HG03439 (cell line): ENCODE measurements around the gene NPAS3.

Experiments used
- ATAC-seq: cut with Tn5 transposase; IDR thresholded peaks from one replicate; pipeline ENCODE4 v1.9.1; 2021; ENCODE audit warnings: mild to moderate bottlenecking, moderate library complexity; ENCODE audit not compliant: unreplicated experiment

The NPAS3 gene

GRCh38 chr14:32940066-32940651 is 1.5 kb downstream of the NPAS3 start:
- no peak for ATAC-seq

- ATAC-seq, result no peak
Measured at GRCh38 chr14:32940711-32941667, 2.3 kb downstream of the NPAS3 start.

- ATAC-seq, result no peak
Measured at GRCh38 chr14:32941668-32942065, 3.0 kb downstream of the NPAS3 start.

- no peak for ATAC-seq
Measured at GRCh38 chr14:32947081-32947480, 8.4 kb downstream of the NPAS3 start.

- no peak for ATAC-seq
Measured at GRCh38 chr14:32947792-32948191, 9.1 kb downstream of the NPAS3 start.

- ATAC-seq, result no peak
Measured at GRCh38 chr14:32950584-32950983, 11.9 kb downstream of the NPAS3 start.

GRCh38 chr14:32967421-32967820 is 28.7 kb downstream of the NPAS3 start:
- ATAC-seq, result no peak

GRCh38 chr14:32968972-32969544 is 30.4 kb downstream of the NPAS3 start:
- ATAC-seq, result no peak

GRCh38 chr14:32977913-32978312 is 39.2 kb downstream of the NPAS3 start:
- no peak for ATAC-seq

- ATAC-seq, result no peak
Measured at GRCh38 chr14:32978691-32979255, 40.1 kb downstream of the NPAS3 start.

GRCh38 chr14:32980178-32980901 is 41.7 kb downstream of the NPAS3 start:
- no peak for ATAC-seq

GRCh38 chr14:32980902-32981501 is 42.3 kb downstream of the NPAS3 start:
- no peak for ATAC-seq

GRCh38 chr14:32984241-32984930 is 45.7 kb downstream of the NPAS3 start:
- no peak for ATAC-seq

- no peak for ATAC-seq
Measured at GRCh38 chr14:32985866-32986265, 47.2 kb downstream of the NPAS3 start.

GRCh38 chr14:32986791-32987540 is 48.3 kb downstream of the NPAS3 start:
- no peak for ATAC-seq

- ATAC-seq, result no peak
Measured at GRCh38 chr14:32991691-32992090, 53.0 kb downstream of the NPAS3 start.

- no peak for ATAC-seq
Measured at GRCh38 chr14:32993921-32994320, 55.2 kb downstream of the NPAS3 start.

- ATAC-seq, result no peak
Measured at GRCh38 chr14:32996343-32996742, 57.7 kb downstream of the NPAS3 start.

GRCh38 chr14:32998433-32998832 is 59.8 kb downstream of the NPAS3 start:
- ATAC-seq, result no peak
